Measurements from ENCODE around the gene MED9. TPM values are rescaled to one million over a fixed set of nuclear protein-coding genes. Genes with fewer than 3 reads are reported as not detected.
"Not testable (repeated sequence)": the region's sequence is repeated elsewhere in the genome, so short reads cannot be mapped to it uniquely, and the experiment has no call there.

The MED9 gene
- total RNA-seq, 2 experiments from 2014 or later, result 14.3 to 14.6 TPM

DNA sequence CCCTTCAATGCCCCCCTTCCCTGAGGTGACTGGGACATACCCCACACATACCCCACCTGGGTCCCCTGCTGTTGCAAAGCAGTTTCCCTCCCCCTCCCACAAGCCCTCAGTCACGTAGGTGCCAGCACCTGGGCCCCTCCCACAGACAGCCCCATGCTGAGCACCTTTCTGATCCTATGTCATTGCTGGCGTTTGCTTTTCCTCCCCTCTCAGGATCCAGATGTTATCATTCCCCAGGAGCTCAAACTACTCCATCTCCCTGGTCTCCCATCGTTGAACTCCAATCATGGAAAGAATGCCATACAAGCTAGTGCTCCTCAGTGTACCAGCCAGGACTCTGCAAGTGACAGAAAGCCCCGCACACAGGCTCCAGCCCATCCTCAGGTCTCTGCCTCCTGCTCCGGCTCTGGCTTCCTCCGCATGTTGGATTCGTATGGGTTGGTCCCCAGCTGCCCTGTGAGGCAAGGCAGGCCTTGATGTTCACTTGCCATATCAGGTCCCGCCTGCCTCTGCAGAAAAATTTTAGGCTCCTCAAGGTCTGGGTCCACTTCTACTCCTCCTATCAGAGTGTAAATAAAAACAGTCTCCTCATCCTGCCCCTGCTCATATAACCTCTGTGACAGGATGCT, 31.4 kb upstream of the MED9 start:
- CTCF ChIA-PET, result interaction anchor here (1.1 to 1.3 kb wide), 2 partner anchors 25 to 51 kb away, joined by 3 read pairs; partner anchors contain the start of gene RASD1
- DNase-seq, result no peak
- no peaks in the 10 kb centered on the region for H3K4me1 Mint-ChIP-seq
- POLR2A ChIA-PET, result interaction anchor here (0.6 kb wide), 1 partner anchor 129 kb away, joined by 3 read pairs; no protein-coding TSS in a partner anchor
- H3K9me3 Mint-ChIP-seq, result no peaks in the 10 kb centered on the region
- no peaks in the 10 kb centered on the region for H3K27me3 Mint-ChIP-seq
- no peaks in the 10 kb centered on the region for H3K36me3 Mint-ChIP-seq (ENCODE audit: low read depth)
- no peak overlapping the region for H3K27ac Mint-ChIP-seq
- H3K4me3 Mint-ChIP-seq, result no peak overlapping the region

DNA sequence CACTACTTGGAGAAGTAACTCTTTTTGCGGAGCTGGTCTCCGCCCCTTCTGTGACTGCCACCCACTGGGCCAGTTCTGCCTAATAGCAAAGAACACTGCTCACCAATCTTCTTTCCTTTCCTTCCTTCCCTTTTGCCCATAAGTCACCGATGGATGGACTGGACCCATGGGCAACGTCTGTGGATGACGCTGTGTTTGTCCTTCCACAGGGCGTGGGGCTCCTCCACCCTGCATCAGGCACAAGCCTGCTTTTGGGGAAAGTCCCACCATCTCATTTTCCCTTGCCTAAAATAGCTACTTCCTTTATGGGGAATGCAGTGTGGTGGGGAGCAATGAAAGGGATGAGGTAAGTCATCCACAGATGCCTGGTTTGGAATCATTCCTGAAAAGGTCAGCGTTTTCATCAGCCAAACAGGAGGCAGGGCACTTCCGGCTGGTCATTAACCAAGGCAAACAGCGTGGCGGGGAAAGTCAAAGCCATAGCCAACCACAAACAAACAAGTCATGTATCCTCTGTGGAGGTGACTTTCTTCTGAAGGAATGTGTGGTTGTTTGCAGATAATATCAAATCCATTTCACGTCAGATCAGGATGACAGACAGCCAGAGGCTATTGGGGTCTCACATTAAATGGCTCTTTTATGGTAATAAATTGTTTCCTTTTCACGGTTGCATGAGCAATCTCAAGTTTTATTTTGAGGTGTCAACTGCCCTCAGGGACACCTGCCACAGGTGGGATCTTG, 30.7 kb upstream of the MED9 start:
- Mint-ChIP-seq H3K4me3 (no peak overlapping the region), H3K9me3 (no peaks in the 10 kb centered on the region), H3K36me3 (ENCODE audit: low read depth) (no peaks in the 10 kb centered on the region), H3K27ac (no peak overlapping the region), H3K4me1 (no peaks in the 10 kb centered on the region), H3K27me3 (no peaks in the 10 kb centered on the region)
- CTCF ChIA-PET, result interaction anchor here (1.3 kb wide), 1 partner anchor 24 kb away, joined by 3 read pairs; no protein-coding TSS in a partner anchor
- DNase-seq, result no peak
- POLR2A ChIA-PET, result no interaction called here

DNA sequence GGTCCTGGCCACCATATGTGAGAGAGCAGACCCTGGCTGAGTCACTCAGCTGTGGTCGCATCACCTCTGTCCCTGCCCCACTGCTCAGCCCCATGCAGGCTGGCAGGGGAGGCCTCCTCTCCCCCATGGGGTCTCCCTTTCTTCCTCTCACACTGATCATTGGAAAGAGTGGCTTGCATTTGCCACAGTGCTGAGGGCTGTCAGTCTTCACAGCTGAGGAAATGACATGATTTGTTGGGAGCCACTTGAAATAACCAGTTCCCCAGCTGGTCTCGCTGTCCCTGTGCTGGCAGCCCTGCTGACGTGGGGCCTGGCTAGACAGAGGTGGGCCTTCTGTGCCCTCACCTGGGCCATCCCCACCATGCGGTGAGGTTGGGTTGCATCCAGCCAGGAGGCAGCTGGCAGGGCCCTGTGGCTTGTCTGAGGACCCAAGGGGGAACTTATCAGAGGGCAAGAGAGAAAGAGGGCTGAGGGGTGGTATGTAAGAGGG, 30.1 kb upstream of the MED9 start:
- Mint-ChIP-seq H3K4me1 (no peaks in the 10 kb centered on the region), H3K27me3 (no peaks in the 10 kb centered on the region), H3K36me3 (ENCODE audit: low read depth) (no peaks in the 10 kb centered on the region), H3K27ac (no peak overlapping the region), H3K9me3 (no peaks in the 10 kb centered on the region), H3K4me3 (no peak overlapping the region)
- DNase-seq, result no peak
- ChIA-PET POLR2A (no interaction called here), CTCF (interaction anchor here (0.9 kb wide), 1 partner anchor 93 kb away, joined by 4 read pairs; no protein-coding TSS in a partner anchor)

DNA sequence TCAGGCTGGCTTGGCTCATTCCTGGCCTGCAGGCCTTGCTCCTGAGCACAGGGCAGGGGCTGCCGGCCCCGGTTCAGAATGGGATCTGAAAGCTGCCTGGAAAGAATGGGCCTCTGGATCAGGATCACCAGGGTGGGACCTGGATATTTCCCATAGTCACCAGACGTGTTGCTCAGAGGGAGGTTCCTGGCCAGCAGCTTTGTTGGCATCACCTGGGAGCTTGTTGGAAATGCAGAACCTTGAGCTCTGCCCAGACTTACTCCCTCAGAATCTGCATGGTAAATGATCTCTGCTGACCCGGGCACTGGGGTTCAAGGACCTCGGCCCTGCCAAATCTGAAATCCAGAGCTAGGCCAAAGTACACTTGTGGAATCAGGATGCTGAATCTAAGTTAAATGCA, 29.5 kb upstream of the MED9 start:
- Mint-ChIP-seq H3K4me1 (no peaks in the 10 kb centered on the region), H3K9me3 (no peaks in the 10 kb centered on the region), H3K36me3 (ENCODE audit: low read depth) (no peaks in the 10 kb centered on the region), H3K27ac (no peak overlapping the region), H3K27me3 (no peaks in the 10 kb centered on the region), H3K4me3 (no peak overlapping the region)
- ChIA-PET CTCF (interaction anchor here (0.9 kb wide), 1 partner anchor 93 kb away, joined by 4 read pairs; no protein-coding TSS in a partner anchor), POLR2A (no interaction called here)
- no peak for DNase-seq

DNA sequence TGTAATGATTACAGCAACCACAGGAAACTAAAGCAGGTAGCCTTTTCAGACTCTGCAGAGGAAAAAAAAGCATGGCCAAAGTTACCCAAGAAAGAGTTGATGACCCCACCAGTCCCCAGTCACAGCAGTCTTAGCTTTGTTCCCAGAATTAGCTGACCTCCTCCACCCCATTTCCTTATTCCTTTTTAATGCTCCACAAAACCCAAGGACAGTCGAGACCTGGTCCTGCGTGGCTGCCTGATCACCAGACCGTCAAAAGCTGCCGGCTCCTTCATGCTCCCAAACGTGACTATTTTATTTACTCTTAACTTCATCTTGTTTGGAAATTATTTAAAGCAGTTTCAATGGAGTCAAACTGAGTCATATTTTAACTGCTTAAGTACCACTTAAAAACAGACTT, 28.7 kb upstream of the MED9 start:
- DNase-seq, result no peak
- Mint-ChIP-seq H3K36me3 (ENCODE audit: low read depth) (no peaks in the 10 kb centered on the region), H3K27me3 (no peaks in the 10 kb centered on the region), H3K4me1 (no peaks in the 10 kb centered on the region), H3K27ac (no peak overlapping the region), H3K9me3 (no peaks in the 10 kb centered on the region), H3K4me3 (no peak overlapping the region)
- ChIA-PET POLR2A (no interaction called here), CTCF (interaction anchor here (1.3 to 1.6 kb wide), 2 partner anchors 24 to 121 kb away, joined by 3 read pairs; no protein-coding TSS in a partner anchor)

DNA sequence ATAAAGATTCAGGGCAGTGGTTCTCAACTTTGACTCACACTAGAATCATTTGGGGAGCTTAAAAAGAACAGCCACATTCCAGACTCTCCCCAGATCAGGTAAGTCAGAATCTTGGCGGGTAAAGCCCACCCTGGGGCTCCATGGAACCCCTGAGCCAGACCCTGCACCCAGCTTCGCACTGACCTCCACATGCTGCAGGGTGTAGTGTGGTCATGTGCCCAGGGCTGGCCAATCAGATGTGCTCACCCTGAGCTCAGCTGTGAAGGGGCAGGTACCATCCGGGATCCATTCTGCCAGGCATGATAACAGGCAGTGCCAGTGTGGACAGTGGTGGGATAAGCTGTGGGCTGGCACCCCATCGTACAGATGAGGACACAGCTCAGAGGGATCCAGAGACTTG, 28.1 kb upstream of the MED9 start:
- no peaks in the 10 kb centered on the region for H3K27me3 Mint-ChIP-seq
- POLR2A ChIA-PET, result no interaction called here

DNA sequence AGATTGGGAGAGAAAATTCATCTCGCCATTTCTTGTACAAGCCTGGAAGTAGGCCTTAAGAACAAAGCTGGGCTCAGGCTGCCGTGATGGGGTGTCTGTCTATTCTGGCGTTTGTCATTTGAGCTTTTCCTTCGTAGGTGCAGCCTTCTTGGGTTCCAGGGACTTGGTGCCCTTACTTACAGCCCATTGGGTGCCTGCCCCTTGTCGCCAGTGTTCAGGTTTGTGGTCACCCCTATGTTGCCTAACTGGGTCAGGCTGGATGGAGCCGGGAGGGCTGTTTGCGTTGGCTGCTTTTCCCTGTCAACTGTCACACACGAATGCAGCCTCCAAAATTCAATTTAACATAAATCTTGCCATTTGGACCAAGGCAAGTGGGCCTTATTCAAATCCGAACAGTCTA, 23.7 kb upstream of the MED9 start:
- POLR2A ChIA-PET, result no interaction called here
- Mint-ChIP-seq H3K27ac (no peak overlapping the region), H3K27me3 (no peaks in the 10 kb centered on the region), H3K4me3 (no peak overlapping the region), H3K9me3 (no peaks in the 10 kb centered on the region), H3K4me1 (no peaks in the 10 kb centered on the region), H3K36me3 (ENCODE audit: low read depth) (no peaks in the 10 kb centered on the region)
- CTCF ChIA-PET, result no interaction called here
- DNase-seq, result no peak

More for the DNA sequence above, 28.1 kb upstream of the MED9 start:
- Mint-ChIP-seq H3K4me3 (no peak overlapping the region), H3K27ac (no peak overlapping the region), H3K4me1 (no peaks in the 10 kb centered on the region), H3K9me3 (no peaks in the 10 kb centered on the region), H3K36me3 (ENCODE audit: low read depth) (no peaks in the 10 kb centered on the region)
- no peak for DNase-seq
- CTCF ChIA-PET, result interaction anchor here (1.0 to 1.6 kb wide), 3 partner anchors 15 to 120 kb away, joined by 3 to 5 read pairs (median 3); no protein-coding TSS in a partner anchor

DNA sequence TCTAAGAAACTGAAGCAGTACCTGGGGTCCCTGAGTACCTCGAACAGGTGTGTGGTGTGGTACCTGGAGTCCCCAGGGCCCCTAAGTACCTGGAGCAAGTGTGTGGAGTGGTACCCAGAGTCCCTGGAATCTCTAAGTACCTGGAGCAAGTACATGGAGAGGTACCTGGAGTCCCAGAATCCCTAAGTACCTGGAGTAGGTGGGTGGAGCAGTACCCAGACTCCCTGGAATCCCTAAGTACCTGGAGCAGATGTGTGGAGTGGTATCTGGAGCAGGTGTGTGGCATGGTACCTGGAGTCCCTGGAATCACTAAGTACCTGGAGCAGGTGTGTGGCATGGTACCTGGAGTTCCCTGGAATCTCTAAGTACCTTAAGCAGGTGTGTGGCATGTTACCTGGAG, 22.5 kb upstream of the MED9 start:
- H3K4me3 Mint-ChIP-seq, result no peak overlapping the region
- POLR2A ChIA-PET, result no interaction called here
- CTCF ChIA-PET, result no interaction called here
- H3K9me3 Mint-ChIP-seq, result no peaks in the 10 kb centered on the region
- H3K27ac Mint-ChIP-seq, result no peak overlapping the region
- H3K27me3 Mint-ChIP-seq, result no peaks in the 10 kb centered on the region
- DNase-seq, result no peak
- H3K36me3 Mint-ChIP-seq (ENCODE audit: low read depth), result no peaks in the 10 kb centered on the region
- no peaks in the 10 kb centered on the region for H3K4me1 Mint-ChIP-seq

DNA sequence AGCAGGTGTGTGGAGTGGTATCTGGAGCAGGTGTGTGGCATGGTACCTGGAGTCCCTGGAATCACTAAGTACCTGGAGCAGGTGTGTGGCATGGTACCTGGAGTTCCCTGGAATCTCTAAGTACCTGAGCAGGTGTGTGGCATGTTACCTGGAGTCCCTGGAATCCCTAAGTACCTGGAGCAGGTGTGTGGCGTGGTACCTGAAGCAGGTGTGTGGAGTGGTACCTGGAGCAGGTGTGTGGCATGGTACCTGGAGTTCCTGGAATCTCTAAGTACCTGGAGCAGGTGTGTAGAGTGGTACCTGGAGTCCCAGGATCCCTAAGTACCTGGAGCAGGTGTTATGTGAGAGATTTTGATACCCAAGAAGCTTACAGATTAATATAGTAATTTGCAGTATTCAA, 22.1 kb upstream of the MED9 start:
- DNase-seq; POLR2A ChIA-PET; H3K4me1 Mint-ChIP-seq; CTCF ChIA-PET; H3K27me3 Mint-ChIP-seq; H3K4me3 Mint-ChIP-seq; H3K9me3 Mint-ChIP-seq; H3K27ac Mint-ChIP-seq; H3K36me3 Mint-ChIP-seq (ENCODE audit: low read depth): not testable (repeated sequence)

DNA sequence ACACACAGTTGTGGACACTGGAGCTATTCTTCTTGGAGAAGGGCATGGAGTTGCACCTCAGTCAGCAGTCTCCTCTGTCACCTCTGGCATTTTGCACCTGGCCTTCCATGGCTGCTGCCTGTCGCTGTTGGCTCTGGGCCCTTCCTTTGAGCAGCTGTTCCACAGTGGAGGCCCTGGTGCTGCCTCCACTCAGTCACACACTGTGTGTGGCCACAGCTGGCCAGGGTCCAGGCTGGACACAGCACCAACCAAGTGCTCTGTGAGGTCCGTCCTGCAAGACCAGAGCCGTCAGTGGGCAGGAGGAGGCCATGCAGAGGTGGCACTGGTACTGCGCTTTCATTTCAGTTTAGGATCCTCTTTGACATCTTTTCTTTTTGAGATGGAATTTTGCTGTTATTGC, 21.6 kb upstream of the MED9 start:
- ChIA-PET CTCF (no interaction called here), POLR2A (no interaction called here)
- Mint-ChIP-seq H3K4me3 (no peak overlapping the region), H3K27me3 (no peaks in the 10 kb centered on the region), H3K36me3 (ENCODE audit: low read depth) (peaks cover 3% of the 10 kb centered on the region), H3K27ac (no peak overlapping the region), H3K9me3 (peaks cover 3% of the 10 kb centered on the region), H3K4me1 (no peaks in the 10 kb centered on the region)
- no peak for DNase-seq

DNA sequence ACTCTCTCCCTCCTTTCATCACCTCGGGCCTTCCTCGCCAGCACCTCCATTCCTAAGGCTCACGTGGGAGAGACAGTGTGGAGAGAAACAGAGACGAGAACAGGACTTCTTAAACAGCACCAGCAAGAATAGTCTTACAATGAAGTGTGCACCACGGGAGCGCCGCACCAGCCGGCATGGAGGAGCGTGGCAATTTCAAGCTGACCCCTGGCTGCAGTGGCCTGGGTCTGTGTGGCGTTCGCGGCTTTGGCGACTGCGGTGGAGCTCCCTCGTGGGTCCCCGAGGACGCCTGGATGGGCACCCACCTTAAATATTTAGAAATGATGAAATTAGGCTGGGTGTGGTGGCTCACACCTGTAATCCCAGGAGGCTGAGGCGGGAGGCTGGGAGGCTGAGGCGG, 20.5 kb upstream of the MED9 start:
- ChIA-PET CTCF (interaction anchor here (0.8 kb wide), 1 partner anchor 10 kb away, joined by 3 read pairs; no protein-coding TSS in a partner anchor), POLR2A (no interaction called here)
- H3K9me3 Mint-ChIP-seq, result peaks cover 4% of the 10 kb centered on the region
- peaks cover 3% of the 10 kb centered on the region for H3K36me3 Mint-ChIP-seq (ENCODE audit: low read depth)
- H3K4me1 Mint-ChIP-seq, result no peaks in the 10 kb centered on the region
- H3K27me3 Mint-ChIP-seq, result no peaks in the 10 kb centered on the region
- no peak overlapping the region for H3K27ac Mint-ChIP-seq
- H3K4me3 Mint-ChIP-seq, result no peak overlapping the region
- no peak for DNase-seq

DNA sequence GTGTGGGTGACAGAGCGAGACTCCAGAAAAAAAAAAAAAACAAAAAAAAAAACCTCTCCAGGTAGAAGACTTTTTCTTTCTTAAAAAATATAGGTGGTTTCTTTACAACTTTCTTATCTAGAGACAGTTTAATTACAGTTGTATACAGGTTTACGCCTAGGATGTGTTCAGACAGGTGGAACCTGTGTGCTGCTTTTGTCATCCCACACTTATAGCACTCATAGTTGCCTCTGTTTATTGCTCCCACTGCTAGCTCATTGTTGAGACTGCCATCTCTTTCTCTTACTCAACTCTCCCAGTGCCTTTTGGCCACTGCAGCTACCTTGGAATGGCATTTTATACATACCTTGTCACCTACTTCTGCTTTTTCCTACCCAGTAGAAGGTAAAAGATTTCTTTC, 19.1 kb upstream of the MED9 start:
- H3K9me3 Mint-ChIP-seq, result peaks cover 4% of the 10 kb centered on the region
- no peaks in the 10 kb centered on the region for H3K4me1 Mint-ChIP-seq
- H3K27ac Mint-ChIP-seq, result no peak overlapping the region
- no peak for DNase-seq
- ChIA-PET CTCF (no interaction called here), POLR2A (no interaction called here)
- H3K36me3 Mint-ChIP-seq (ENCODE audit: low read depth), result peaks cover 3% of the 10 kb centered on the region
- H3K27me3 Mint-ChIP-seq, result no peaks in the 10 kb centered on the region
- no peak overlapping the region for H3K4me3 Mint-ChIP-seq

DNA sequence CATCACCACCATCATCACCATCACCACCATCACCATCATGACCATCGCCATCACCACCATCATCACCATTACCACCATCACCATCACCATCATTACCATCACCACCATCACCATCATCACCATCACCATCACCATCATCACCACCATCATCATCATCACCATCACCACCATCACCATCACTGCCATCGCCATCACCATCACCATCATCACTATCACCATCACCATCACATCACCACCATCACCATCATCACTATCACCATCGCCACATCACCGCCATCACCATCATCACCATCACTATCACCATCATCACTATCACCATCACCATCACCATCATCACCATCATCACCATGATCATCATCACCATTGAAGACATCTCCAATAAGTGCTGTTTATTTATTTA, 16.8 kb upstream of the MED9 start:
- Mint-ChIP-seq H3K36me3 (ENCODE audit: low read depth) (peaks cover 3% of the 10 kb centered on the region), H3K4me1 (no peaks in the 10 kb centered on the region), H3K9me3 (peaks cover 4% of the 10 kb centered on the region), H3K27ac (no peak overlapping the region), H3K4me3 (no peak overlapping the region), H3K27me3 (peaks cover 1% of the 10 kb centered on the region)
- ChIA-PET POLR2A (no interaction called here), CTCF (interaction anchor here (0.9 kb wide), 1 partner anchor 92 kb away, joined by 3 read pairs; no protein-coding TSS in a partner anchor)
- no peak for DNase-seq

Measured in activated CD4-positive, alpha-beta T cell treated with anti-CD3 and anti-CD28 coated beads, Interleukin-2, amount 10 ng/mL, durations not matched to agents 7 days and 5 days (primary cell).